HL-60/S4 (cell line): ENCODE measurements around the gene FRMD4A.

Source experiments
- in situ Hi-C: fragments of 300-500 bp; cut with MboI; formaldehyde crosslinking; loops from 2 replicates; pipeline ENCODE4 v1.14.3; 2022; ENCODE audit warnings: low sequenced_read_pairs

The FRMD4A gene

GRCh38 chr10:13665516-13666262 is 665.0 kb downstream of the FRMD4A start:
- in situ Hi-C loops: no loop called here

DNA sequence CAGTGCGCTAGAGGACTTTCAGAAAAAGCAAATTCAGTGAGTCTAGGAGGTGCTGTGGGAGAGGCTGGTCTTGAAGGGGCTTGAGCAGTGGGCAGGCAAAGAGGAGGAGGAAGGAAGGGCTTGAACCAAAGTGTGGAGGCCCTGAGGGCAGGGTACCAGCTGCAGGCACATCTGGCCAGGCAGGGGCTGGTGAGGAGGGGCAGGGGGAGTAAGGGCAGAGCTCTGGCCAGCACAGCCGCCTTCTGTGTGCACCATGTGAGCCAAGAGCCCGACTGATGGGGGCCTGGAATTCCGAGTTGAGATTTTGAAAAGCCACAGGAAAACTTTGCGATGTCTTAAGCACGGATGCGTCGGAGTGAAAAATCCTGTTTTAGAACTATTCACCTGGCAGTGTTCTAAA is 669.5 kb downstream of the FRMD4A start:
- in situ Hi-C loops: no loop called here

- in situ Hi-C loops: no loop called here
Measured at GRCh38 chr10:13660551-13660920, 670.2 kb downstream of the FRMD4A start.

GRCh38 chr10:13659887-13660550 is 670.7 kb downstream of the FRMD4A start:
- in situ Hi-C loops: loop anchor here (5.0 kb wide), 1 partner anchor 117 kb away; no protein-coding TSS in a partner anchor

DNA sequence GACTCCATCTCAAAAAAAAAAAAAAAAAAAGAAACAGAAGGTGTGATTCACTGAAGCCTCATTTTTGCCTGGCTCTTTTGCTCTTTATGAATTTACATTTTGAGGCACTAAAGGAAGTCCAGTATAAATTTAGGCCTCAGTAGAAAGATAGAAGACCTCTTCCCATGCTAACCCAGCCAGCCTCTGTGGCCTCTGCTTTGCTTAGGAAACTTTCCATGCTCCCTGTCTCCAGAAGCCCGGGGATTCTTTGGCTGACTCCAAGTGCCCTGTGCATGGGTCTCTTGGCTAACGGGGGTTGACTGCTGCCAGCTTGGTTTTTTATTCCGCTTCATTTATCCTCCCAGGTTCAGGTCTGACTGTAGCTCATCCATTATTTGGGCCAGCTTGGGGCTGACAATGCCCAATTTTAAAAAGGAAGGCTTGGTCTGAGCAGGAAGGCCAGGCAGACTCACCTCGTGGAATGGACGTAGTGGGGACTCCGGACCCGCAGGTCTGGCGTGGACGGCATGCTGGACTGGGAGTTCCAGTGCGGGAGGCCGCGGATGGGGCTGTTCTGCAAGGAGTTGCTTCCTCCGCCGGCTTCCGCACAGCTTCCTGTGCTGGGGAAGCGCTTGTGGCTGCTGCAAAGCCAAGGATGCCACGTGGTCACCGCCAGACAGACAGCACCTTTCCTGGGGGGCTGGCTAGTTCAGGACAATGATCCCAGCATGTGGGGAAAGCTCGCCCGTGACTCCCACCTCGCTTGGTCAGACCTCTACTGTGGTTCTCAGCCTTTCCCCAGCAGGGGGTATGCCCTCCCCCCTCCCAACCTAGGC is 671.6 kb downstream of the FRMD4A start:
- in situ Hi-C loops: loop anchor here (5.0 kb wide), 1 partner anchor 118 kb away; no protein-coding TSS in a partner anchor

DNA sequence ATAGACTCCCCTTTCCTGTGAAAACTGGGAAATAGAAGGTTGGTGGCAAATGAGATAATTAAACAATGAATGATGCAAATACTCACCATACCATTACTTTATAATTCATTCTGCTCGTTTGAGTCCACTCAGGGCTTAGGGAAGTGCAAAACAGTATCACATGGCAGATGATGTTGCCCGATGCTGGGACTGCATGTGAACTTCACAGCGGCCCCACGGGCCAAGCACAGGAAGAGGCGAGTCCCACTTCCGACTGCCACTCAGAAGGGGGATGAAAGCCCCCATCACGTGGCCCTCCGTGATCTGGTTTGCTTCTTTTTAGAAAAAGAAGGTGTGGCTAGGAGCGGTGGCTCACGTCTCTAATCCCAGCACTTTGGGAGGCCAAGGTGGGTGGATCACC is 672.5 kb downstream of the FRMD4A start:
- in situ Hi-C loops: loop anchor here (5.0 kb wide), 1 partner anchor 119 kb away; no protein-coding TSS in a partner anchor

- in situ Hi-C loops: loop anchor here (5.0 kb wide), 1 partner anchor 120 kb away; no protein-coding TSS in a partner anchor
Measured at GRCh38 chr10:13657101-13657680, 673.5 kb downstream of the FRMD4A start.

DNA sequence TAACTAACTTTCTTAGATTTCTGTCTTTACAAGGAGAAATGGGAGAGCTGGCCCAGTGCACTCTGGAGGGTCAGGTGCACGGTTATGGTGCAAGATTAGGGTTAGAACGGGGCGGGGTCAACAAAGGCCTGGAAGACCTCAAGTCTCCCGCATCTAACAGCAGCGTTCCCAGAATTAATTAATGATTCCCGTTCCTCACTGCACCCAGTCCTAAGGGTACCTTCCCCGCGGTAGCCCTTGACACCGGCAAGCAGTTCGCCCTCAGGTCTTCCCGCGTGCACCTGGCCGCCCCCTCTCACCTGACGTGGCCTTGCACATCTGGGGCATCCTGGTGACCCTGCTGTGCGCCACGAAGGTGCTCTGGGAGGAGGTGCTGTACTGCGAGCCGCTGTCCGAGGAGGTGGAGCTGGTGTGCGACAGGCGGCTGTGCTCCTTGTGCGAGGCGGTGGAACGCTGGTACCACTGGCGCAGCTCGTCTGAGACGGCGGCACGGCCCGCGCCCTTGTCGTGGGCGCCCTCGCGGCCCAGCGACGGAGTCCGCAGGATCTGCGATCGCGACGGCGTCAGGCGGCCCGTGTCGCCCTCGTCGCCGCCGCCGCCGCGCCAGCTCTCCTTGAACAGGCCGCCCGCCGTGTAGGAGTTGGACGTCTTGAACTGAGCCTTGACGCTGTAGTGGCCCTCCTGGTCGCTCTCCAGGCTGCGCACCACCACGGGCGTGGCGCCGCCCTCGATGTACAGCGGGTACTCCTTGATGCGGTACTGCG is 674.2 kb downstream of the FRMD4A start:
- in situ Hi-C loops: loop anchor here (5.0 kb wide), 1 partner anchor 121 kb away; no protein-coding TSS in a partner anchor

DNA sequence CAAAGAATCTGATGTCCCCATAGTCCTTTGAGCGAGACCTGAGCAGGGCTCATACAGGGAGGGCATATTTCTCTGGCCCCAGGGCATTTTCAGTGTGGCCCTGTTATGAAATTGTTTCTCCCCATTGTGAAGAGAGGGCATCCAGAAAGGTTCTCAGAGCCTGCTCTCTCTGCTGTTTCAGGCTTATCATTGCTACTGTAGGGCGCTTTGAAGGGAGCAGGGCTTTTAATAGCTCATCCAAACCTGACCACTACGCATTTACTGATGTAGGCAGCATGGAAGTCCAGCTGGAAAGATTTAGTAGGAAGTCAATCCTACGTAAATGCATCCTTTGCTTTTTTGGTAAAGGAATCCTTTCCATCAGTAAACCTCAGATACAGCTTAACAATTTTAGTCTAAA is 675.9 kb downstream of the FRMD4A start:
- in situ Hi-C loops: loop anchor here (5.0 kb wide), 1 partner anchor 122 kb away; no protein-coding TSS in a partner anchor

DNA sequence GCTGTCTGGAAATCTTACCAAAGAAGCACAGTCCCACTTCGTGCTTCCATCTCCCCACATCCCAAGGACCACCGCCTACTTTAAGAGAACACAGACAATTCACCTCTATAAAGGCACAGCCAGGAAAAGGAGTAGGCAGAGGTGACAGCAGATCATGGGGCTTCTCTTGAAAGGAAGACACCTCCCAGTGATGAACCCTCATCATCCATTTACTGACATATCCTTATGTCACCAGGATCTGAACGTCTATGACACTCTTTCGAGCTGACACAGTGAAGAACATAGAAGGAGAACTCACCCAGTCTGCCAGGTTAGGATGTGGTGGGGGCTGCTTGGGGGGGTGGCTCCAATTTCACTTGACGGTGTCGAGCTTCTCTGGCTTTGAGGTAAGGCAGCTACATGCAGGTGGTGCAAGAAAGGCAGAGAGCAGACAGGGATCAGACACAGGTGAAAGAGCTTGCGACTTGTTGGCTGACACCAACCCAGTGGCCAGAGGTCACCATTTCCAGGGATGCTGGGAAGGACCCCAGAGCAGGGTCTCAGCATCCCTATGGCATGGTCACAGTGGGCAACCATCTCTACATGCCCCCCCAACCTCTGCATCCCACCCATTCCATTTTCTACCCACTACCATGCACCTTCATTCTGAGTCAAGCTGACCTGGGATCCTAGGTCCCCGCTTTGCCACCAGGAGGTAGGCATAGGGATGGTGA is 676.5 kb downstream of the FRMD4A start:
- in situ Hi-C loops: no loop called here

- in situ Hi-C loops: no loop called here
Measured at GRCh38 chr10:13652860-13653259, 677.9 kb downstream of the FRMD4A start.

GRCh38 chr10:13651969-13652720 is 678.6 kb downstream of the FRMD4A start:
- in situ Hi-C loops: no loop called here

DNA sequence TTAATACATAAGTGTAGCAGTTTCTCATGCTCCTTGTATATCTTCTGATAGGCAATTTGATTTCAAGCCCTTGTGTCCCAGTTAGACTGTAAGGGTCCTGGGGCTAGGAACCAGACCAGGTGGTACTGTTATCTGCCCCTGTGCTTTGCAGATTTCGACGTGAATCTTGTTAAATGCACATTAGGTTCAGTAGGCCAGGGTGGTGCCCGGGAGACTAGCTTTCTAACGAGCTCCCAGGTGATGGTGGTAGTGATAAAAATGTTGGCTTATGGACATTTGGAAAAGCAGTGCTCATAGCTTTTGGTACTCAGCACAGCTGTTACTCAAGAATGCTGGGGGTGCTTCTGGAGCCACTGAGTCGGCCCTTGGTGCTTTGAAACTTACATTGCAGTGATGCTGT is 679.8 kb downstream of the FRMD4A start:
- in situ Hi-C loops: no loop called here

DNA sequence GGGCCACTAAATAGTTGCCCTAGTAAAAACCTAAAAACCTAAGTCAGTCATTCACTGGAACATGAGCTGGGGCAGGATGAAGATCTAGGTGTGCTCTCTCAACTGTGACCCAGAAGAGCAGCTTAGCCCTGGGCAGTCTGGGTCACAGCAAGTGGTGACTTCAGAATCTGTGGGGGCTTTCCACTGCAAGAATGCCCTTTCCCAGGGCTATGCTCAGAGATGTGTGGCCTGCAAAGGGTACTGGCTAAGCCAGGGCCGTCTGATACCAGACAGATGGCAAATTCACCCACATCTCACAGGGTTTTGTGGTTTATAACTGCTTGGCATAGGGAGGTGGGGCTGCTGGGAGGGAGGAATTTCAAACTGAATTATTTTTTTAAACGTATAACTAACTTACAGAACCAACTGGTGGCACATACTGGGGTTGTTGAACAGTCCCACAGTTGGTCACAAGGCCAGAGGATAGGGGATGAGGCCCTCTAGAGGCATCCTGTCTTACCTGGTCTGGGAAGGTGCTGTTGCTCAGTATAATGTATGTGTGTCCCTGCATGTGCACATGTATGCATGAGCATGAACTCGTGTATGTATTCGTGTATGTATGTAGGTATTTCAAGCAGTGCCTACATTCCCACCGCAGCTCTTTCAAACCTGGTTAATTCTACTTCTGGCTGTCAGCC is 680.7 kb downstream of the FRMD4A start:
- in situ Hi-C loops: no loop called here

- in situ Hi-C loops: no loop called here
Measured at GRCh38 chr10:13648425-13648824, 682.3 kb downstream of the FRMD4A start.

DNA sequence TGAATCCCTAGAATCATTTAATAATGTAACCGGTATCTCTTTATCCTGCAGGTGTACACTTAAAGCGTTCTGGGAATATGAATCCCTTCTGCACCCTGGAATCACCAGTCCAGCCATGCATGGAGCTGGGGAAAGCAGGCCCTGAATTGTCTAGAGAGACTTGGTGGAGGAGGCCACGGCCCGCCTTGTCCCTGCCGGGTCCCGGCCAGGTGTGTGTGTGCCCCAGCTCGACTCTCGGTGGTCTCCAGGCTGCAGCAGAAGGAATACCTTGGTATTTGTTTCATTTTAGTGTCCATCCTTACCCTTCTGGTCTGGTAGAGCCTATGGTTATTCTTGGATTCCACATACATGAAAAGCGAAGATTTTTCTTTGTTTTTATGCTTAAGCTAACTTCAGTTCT is 685.9 kb downstream of the FRMD4A start:
- in situ Hi-C loops: no loop called here

- in situ Hi-C loops: no loop called here
Measured at GRCh38 chr10:13643016-13643415, 687.7 kb downstream of the FRMD4A start.

DNA sequence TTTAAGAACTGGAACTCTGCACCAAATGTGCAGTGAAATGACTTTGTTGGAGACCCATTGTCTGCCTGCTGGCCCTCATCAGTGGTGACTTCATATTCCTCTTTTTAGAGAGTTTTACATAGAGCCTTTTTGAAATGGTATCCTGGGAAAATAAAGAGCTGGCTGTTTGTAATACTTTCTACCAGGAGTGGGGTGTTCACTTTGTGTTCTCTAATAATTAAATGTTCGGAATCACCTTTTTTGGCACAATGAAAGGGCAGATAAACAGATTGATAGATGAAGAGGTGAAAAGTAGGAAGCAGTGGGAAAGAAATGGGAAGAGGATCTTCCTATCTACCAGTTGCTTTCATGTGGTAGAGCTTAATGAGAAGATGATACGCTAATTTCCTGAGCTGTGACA is 688.4 kb downstream of the FRMD4A start:
- in situ Hi-C loops: no loop called here
